Caco-2 (cell line): Measurements from ENCODE around the gene MBNL2. TPM values are rescaled to one million over a fixed set of nuclear protein-coding genes. Genes with fewer than 3 reads are reported as not detected.

Source experiments
- BruUV-seq: library from RNA; stranded (reverse); fragments of 400-500 nt; replicated peaks from 2 replicates; lab custom pipeline; 2021; lab: Mats Ljungman, UMichigan
- CTCF ChIA-PET: fragments of 300-600 bp; sonication (Branson Sonifier 250); formaldehyde crosslinking; loops from one replicate; lab custom pipeline; 2022; ENCODE audit warnings: antibody characterized with exemption; lab: Charles Lee
- POLR2A ChIA-PET: fragments of 300-600 bp; sonication (Branson Sonifier 250); formaldehyde crosslinking; loops from one replicate; lab custom pipeline; 2022; ENCODE audit warnings: antibody characterized with exemption; lab: Charles Lee
- DNase-seq, 2 experiments: peaks; one replicate each; pipeline versions ENCODE4 v3.0.0 to v3.0.0-alpha.2; 2020 to 2022
- H3K27me3 ChIP-seq: replicated peaks from 2 replicates; pipeline ENCODE4 v1.6.0; 2011; ENCODE audit warnings: low read length; ENCODE audit not compliant: control insufficient read depth, insufficient read depth
- H3K36me3 ChIP-seq: 2 replicates; pipeline ENCODE4 v1.5.1; 2011; ENCODE audit warnings: low read length; ENCODE audit not compliant: control insufficient read depth, insufficient read depth
- H3K4me1 ChIP-seq: fragments of 250-450 bp; sonication (Bioruptor Pico); 2 replicates; pipeline ENCODE4 v1.5.1; 2020; ENCODE audit warnings: mild to moderate bottlenecking
- H3K4me3 ChIP-seq: 2 replicates; pipeline ENCODE4 v1.5.1; 2011; ENCODE audit warnings: low read depth, mild to moderate bottlenecking, control low read depth, low read length
- H3K9me3 ChIP-seq: fragments of 250-450 bp; sonication (Bioruptor Pico); 2 replicates; pipeline ENCODE4 v1.5.1; 2020; ENCODE audit warnings: mild to moderate bottlenecking, moderate library complexity
- H3K27ac Mint-ChIP-seq: one replicate; pipeline ENCODE4 v1.8.0; 2022; ENCODE audit warnings: mixed read lengths; ENCODE audit not compliant: unreplicated experiment
- H3K27me3 Mint-ChIP-seq: one replicate; pipeline ENCODE4 v1.8.0; 2022; ENCODE audit warnings: mixed read lengths; ENCODE audit not compliant: insufficient read depth, unreplicated experiment
- H3K36me3 Mint-ChIP-seq: one replicate; pipeline ENCODE4 v1.8.0; 2022; ENCODE audit warnings: mild to moderate bottlenecking, mixed read lengths; ENCODE audit not compliant: insufficient read depth, unreplicated experiment
- H3K4me1 Mint-ChIP-seq: one replicate; pipeline ENCODE4 v1.8.0; 2022; ENCODE audit warnings: low read depth, mixed read lengths; ENCODE audit not compliant: unreplicated experiment
- H3K4me3 Mint-ChIP-seq: one replicate; pipeline ENCODE4 v1.8.0; 2022; ENCODE audit warnings: mild to moderate bottlenecking, moderate library complexity, mixed read lengths; ENCODE audit not compliant: unreplicated experiment
- H3K9me3 Mint-ChIP-seq: one replicate; pipeline ENCODE4 v1.8.0; 2022; ENCODE audit warnings: mixed read lengths; ENCODE audit not compliant: unreplicated experiment
- CTCF ChIP-seq, 2 experiments: fragments of 200-600 bp in 1 of 2; IDR thresholded peaks; 1 replicate in 1 of 2; 2 replicates in 1 of 2; pipeline versions ENCODE4 v1.5.1 to v1.8.0; 2011 to 2022; ENCODE audit warnings: antibody characterized with exemption in 1 of 2, control low read depth in 1 of 2, inconsistent platforms in 1 of 2, low read depth in 1 of 2, low read length in 1 of 2, mild to moderate bottlenecking in 1 of 2, moderate library complexity in 1 of 2; ENCODE audit not compliant: insufficient read depth in 1 of 2, severe bottlenecking in 1 of 2, unreplicated experiment in 1 of 2
- intact Hi-C: fragments of 100-400 bp; cut with micrococcal nuclease; formaldehyde crosslinking; loops from one replicate; pipeline ENCODE4 v1.10.0; 2022; ENCODE audit not compliant: unreplicated experiment
- total RNA-seq: library from RNA; stranded (reverse); gene quantifications from 2 replicates; pipeline ENCODE4 v1.2.3, GENCODE V29; 2022

The MBNL2 gene
- total RNA-seq, 1 experiment from 2014 or later, result 41.6 TPM

- Mint-ChIP-seq H3K27me3 (no peaks in the 10 kb centered on the region), H3K27ac (no peak overlapping the region), H3K4me1 (peaks cover 33% of the 10 kb centered on the region), H3K36me3 (no peaks in the 10 kb centered on the region), H3K4me3 (no peak overlapping the region), H3K9me3 (peaks cover 9% of the 10 kb centered on the region)
- DNase-seq, result no peak
- H3K4me1 ChIP-seq, result peaks cover 24% of the 10 kb centered on the region
- no peak for TF ChIP-seq CTCF (IDR thresholded peaks at IDR 0.05; ENCODE audit: insufficient read depth in 1 of 2, low read depth in 1 of 2, low read length in 1 of 2, severe bottlenecking in 1 of 2, unreplicated experiment in 1 of 2)
- H3K36me3 ChIP-seq, result no peaks in the 10 kb centered on the region
- intact Hi-C loops, result loop anchor here (5.0 kb wide), 1 partner anchor 88 kb away; no protein-coding TSS in a partner anchor
- no peak overlapping the region for H3K4me3 ChIP-seq
- BruUV-seq, result no TSS peak
- CTCF ChIA-PET, result interaction anchor here (1.4 kb wide), 1 partner anchor 105 kb away, joined by 7 read pairs; no protein-coding TSS in a partner anchor
- POLR2A ChIA-PET, result interaction anchor here (0.6 kb wide), 1 partner anchor 12 kb away, joined by 3 read pairs; no protein-coding TSS in a partner anchor
- no peaks in the 10 kb centered on the region for H3K27me3 ChIP-seq
- no peaks in the 10 kb centered on the region for H3K9me3 ChIP-seq
Measured at GRCh38 chr13:97214921-97215320, 7.2 kb upstream of the MBNL2 start.

- Histone ChIP-seq H3K4me1 (peaks cover 27% of the 10 kb centered on the region), H3K4me3 (no peak overlapping the region), H3K9me3 (no peaks in the 10 kb centered on the region), H3K36me3 (no peaks in the 10 kb centered on the region), H3K27me3 (no peaks in the 10 kb centered on the region)
- no peaks in the 10 kb centered on the region for H3K27me3 Mint-ChIP-seq
- no peak for TF ChIP-seq CTCF (IDR thresholded peaks at IDR 0.05; ENCODE audit: insufficient read depth in 1 of 2, low read depth in 1 of 2, low read length in 1 of 2, severe bottlenecking in 1 of 2, unreplicated experiment in 1 of 2)
- no peak overlapping the region for H3K4me3 Mint-ChIP-seq
- peaks cover 37% of the 10 kb centered on the region for H3K4me1 Mint-ChIP-seq
- peaks cover 9% of the 10 kb centered on the region for H3K9me3 Mint-ChIP-seq
- CTCF ChIA-PET, result interaction anchor here (1.4 kb wide), 1 partner anchor 105 kb away, joined by 7 read pairs; no protein-coding TSS in a partner anchor
- POLR2A ChIA-PET, result interaction anchor here (0.6 kb wide), 1 partner anchor 12 kb away, joined by 3 read pairs; no protein-coding TSS in a partner anchor
- BruUV-seq, result no TSS peak
- no peak for DNase-seq
- intact Hi-C loops, result no loop called here
- no peaks in the 10 kb centered on the region for H3K36me3 Mint-ChIP-seq
- H3K27ac Mint-ChIP-seq, result no peak overlapping the region
Measured at GRCh38 chr13:97215325-97215724, 6.8 kb upstream of the MBNL2 start.

- no TSS peak for BruUV-seq
- Mint-ChIP-seq H3K27ac (no peak overlapping the region), H3K4me1 (peaks cover 21% of the 10 kb centered on the region), H3K27me3 (no peaks in the 10 kb centered on the region), H3K4me3 (no peak overlapping the region), H3K9me3 (peaks cover 9% of the 10 kb centered on the region), H3K36me3 (peaks cover 11% of the 10 kb centered on the region)
- H3K4me1 ChIP-seq, result peaks cover 22% of the 10 kb centered on the region
- H3K9me3 ChIP-seq, result no peaks in the 10 kb centered on the region
- CTCF ChIA-PET, result no interaction called here
- no peak overlapping the region for H3K4me3 ChIP-seq
- H3K36me3 ChIP-seq, result no peaks in the 10 kb centered on the region
- intact Hi-C loops, result no loop called here
- no peaks in the 10 kb centered on the region for H3K27me3 ChIP-seq
- no peak for DNase-seq
- POLR2A ChIA-PET, result no interaction called here
- TF ChIP-seq CTCF (IDR thresholded peaks at IDR 0.05; ENCODE audit: insufficient read depth in 1 of 2, low read depth in 1 of 2, low read length in 1 of 2, severe bottlenecking in 1 of 2, unreplicated experiment in 1 of 2), result no peak
Measured at GRCh38 chr13:97219226-97219625, 2.9 kb upstream of the MBNL2 start.
